ENCODE results near the gene RBBP8NL.
"Not testable (repeated sequence)": the region's sequence is repeated elsewhere in the genome, so short reads cannot be mapped to it uniquely, and the experiment has no call there.

The RBBP8NL gene

DNA sequence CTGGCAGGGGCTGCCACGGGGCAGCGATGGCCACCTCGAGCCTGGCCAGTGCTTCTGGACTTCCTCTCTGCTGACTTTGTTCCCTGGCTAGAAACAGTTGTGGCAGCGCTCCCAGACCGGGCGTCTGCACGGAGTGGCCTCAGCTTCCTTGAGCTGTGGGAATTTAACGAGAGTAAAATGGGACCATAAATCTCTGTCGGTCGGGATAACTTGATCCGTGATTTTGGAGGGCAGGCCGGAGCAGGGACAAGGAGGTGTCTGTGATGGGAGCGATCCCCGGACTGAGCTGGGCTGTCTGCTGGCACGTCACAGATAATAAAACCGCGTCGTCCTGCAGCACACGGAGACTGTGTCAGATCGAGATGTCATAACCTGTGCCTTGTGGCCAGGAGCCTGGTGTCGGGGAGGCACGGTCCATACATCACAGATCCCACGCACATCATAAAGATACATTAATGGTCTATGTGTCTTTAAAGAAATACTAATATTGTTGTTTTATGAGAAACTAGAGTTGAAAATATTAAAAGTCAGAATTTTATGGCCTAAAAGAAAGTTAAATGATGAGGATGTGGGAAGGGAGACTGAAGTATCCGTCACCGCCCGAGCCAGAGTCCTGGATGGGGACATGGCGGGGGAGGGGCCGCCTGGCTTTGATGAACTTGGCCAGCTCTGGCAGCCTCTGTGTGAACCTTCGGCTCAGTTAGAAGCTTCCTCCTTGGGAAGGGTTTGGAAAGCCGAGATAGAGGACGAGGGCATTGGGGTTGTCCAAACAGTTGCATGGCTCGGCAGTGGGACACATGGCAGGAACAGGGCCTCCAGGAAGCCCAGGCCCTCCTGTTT lies 6.5 kb upstream of the RBBP8NL start:
- peaks cover 6% of the 10 kb centered on the region for H3K4me1 ChIP-seq (ENCODE audit: control insufficient read depth, insufficient read depth, low read length)
- DNase-seq (ENCODE audit: low read depth): no peak
- H3K36me3 ChIP-seq (ENCODE audit: control insufficient read depth, insufficient read depth, low read length, severe bottlenecking): no peaks in the 10 kb centered on the region
- no peak overlapping the region for H3K4me3 ChIP-seq (ENCODE audit: low read length)
- H3K9me3 ChIP-seq (ENCODE audit: control insufficient read depth, low read length): no peaks in the 10 kb centered on the region
- H3K27me3 ChIP-seq (replicated peaks; ENCODE audit: control insufficient read depth, insufficient read depth, low read length): peaks cover 77% of the 10 kb centered on the region
- H3K9ac ChIP-seq (ENCODE audit: low read length): no peak overlapping the region

DNA sequence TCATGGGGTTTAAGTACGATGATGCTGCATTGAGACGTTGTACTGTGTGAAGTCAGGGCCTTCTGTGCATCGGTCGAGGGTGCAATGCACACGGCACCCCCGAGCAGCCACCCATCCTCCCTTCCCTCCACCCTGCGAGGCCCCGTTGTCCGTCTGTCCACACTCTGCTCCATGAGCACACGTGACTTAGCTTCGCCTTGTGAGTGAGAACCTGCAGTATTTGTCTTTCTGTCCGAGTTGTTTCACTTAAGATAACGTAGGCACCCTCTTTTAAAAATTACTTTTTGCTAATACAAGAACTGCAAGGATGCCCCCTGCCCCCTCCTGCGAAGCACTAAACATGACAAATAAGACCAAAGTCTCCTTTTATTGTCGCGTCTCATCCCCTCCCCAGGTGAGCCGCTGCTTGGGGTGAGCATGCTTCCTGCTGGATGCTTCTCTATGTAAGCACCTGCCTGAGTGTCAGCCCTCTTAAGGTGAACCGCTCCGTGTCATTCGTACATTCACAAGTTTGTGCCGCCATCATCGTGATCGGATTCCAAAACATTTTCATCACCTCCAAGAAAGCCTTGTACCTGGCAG lies 3.6 kb upstream of the RBBP8NL start:
- peaks cover 63% of the 10 kb centered on the region for H3K27me3 ChIP-seq (replicated peaks; ENCODE audit: control insufficient read depth, insufficient read depth, low read length)
- no peak for DNase-seq (ENCODE audit: low read depth)

DNA sequence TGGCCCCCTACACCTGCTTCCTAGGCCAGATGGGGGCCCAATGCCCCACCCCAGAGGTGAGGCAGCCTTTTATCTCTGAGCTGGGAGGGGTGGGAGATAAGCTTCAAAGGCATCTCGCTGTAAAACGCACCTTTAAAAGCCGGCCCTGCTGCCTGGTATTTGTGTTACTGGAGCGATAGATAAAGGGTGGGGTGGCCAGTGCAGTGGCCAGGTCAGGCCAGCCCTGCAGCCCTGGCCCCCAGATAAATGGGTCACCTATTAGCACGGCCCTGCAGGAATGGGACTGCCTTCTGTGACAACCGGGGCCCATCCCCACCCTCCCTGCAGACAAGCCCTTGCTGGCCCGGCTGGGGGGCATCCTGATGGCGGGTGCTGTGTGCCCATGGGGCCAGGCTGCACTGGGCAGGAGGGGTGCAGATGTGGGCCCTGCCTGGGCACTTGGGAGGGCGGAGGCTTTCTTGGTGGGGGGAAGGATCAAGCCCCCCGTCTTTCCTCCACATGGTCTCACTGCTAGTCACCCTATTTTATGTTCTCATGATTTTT lies 3.0 kb upstream of the RBBP8NL start:
- Histone ChIP-seq H3K4me3 (ENCODE audit: low read length) (no peak overlapping the region), H3K36me3 (ENCODE audit: control insufficient read depth, insufficient read depth, low read length, severe bottlenecking) (no peaks in the 10 kb centered on the region), H3K9me3 (ENCODE audit: control insufficient read depth, low read length) (no peaks in the 10 kb centered on the region), H3K4me1 (ENCODE audit: control insufficient read depth, insufficient read depth, low read length) (peaks cover 6% of the 10 kb centered on the region), H3K27me3 (replicated peaks; ENCODE audit: control insufficient read depth, insufficient read depth, low read length) (peaks cover 63% of the 10 kb centered on the region), H3K9ac (ENCODE audit: low read length) (no peak overlapping the region)
- DNase-seq (ENCODE audit: low read depth): no peak

More for the DNA sequence above, 3.6 kb upstream of the RBBP8NL start:
- H3K9me3 ChIP-seq (ENCODE audit: control insufficient read depth, low read length): no peaks in the 10 kb centered on the region
- no peak overlapping the region for H3K9ac ChIP-seq (ENCODE audit: low read length)
- no peak overlapping the region for H3K4me3 ChIP-seq (ENCODE audit: low read length)
- H3K36me3 ChIP-seq (ENCODE audit: control insufficient read depth, insufficient read depth, low read length, severe bottlenecking): no peaks in the 10 kb centered on the region
- peaks cover 6% of the 10 kb centered on the region for H3K4me1 ChIP-seq (ENCODE audit: control insufficient read depth, insufficient read depth, low read length)

DNA sequence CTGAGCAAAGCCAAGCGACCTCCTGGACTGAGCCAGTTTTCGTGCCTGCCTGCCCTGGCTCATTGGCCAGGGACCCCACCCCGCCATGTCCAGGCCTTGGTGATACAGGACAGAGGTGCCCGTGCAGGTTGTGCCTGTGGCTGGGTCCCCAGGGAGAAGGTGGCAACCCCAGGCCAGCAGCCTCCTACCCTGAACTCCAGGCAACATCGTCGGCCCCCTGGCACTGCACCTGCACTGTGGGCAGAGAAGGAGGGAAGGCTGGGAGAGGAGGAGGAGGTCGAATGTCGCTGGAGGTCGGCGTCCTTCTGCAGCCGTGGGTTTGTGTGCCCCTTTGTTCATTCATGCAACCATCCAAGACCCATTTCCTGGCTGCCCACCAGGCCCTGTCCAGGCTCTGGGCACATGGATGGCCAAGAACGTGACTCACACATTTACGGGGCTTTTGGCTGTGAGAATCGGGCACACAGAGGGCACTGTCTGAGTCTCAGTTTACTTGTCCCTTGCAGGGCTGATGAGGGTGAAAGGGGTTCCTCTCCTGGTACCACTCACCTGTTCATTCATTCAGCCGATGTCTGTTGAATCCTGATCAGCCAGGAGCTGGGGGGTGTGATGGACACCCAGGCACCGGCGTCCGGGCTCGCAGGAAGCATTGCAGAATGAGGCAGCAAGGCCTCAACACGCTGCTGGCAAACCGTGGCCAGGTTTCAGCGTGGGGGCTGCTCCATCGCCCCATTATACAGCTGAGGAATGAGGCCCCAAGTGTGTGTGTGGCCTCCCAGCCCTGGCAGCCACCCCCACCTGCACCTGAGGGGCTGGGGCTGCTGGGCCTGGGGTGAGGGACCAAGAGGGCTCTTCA lies 2.3 kb upstream of the RBBP8NL start:
- Histone ChIP-seq H3K4me3 (ENCODE audit: low read length) (no peak overlapping the region), H3K9me3 (ENCODE audit: control insufficient read depth, low read length) (no peaks in the 10 kb centered on the region), H3K36me3 (ENCODE audit: control insufficient read depth, insufficient read depth, low read length, severe bottlenecking) (no peaks in the 10 kb centered on the region), H3K4me1 (ENCODE audit: control insufficient read depth, insufficient read depth, low read length) (peaks cover 6% of the 10 kb centered on the region), H3K9ac (ENCODE audit: low read length) (no peak overlapping the region), H3K27me3 (replicated peaks; ENCODE audit: control insufficient read depth, insufficient read depth, low read length) (peaks cover 61% of the 10 kb centered on the region)
- no peak for DNase-seq (ENCODE audit: low read depth)

DNA sequence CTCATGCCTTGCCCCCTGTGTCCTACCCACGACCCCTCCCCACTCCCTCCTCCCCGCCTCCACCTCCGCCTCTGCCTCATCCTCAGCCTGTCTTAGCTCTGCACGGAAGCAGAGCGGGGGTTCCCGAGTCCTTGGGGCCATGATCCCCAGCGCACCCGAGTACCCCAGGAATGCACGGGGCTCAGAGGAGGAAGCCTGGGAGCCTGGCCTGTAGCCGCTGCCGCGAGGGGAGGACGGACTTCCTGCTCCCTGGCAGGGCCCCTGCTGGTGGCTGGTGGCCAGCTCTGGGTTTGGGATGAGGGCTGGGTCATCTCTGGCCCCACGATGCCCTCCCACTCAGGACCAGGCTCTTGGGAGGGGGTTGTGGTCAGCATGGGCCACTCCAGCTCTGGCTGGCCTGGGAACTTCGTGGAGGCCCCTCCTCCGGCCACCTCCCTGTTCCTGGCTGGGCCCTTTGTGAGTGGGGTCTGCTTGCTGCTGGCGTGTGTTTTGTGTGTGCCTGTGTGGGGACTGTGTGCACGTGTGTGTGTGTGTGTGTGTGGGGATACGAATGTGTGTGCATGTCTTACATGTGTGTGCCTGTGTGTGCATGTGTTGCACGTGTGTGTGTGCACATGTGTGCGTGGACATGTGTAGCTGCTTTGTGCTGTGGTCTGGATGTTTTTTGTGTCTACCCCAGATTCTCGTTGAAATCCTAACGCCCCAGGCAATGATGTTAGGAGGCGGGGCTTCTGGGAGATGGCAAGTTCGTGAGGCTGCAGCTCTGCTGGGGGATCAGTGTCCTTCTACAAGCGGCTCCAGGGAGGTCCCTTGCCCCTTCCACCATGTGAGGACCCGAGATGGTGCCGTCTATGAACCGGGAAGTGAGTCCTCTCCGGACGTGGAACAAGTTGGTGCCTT lies 1.3 kb upstream of the RBBP8NL start:
- Histone ChIP-seq H3K9ac (ENCODE audit: low read length) (no peak overlapping the region), H3K27me3 (replicated peaks; ENCODE audit: control insufficient read depth, insufficient read depth, low read length) (peaks cover 59% of the 10 kb centered on the region), H3K4me3 (ENCODE audit: low read length) (no peak overlapping the region), H3K4me1 (ENCODE audit: control insufficient read depth, insufficient read depth, low read length) (peaks cover 1% of the 10 kb centered on the region), H3K9me3 (ENCODE audit: control insufficient read depth, low read length) (no peaks in the 10 kb centered on the region), H3K36me3 (ENCODE audit: control insufficient read depth, insufficient read depth, low read length, severe bottlenecking) (no peaks in the 10 kb centered on the region)
- DNase-seq (ENCODE audit: low read depth): peak; percentile 8

DNA sequence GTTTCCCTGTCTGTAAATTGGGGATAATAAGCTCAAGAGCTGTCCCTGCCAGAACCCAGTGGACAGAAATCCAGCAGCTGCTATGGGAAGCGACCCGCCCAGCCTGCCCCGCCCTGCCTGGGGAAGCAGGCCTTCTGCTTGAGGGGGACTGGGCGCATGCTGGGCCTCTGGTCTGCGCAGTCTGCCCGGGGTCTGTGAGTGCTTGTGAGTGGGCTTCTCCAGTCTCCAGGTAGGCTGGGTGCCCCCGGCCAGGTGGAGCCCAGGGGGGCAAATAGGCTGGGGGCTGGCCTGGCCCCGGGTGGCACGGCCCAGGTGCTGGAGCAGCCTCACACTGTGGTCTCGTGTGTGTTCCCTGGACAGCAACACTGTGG lies 648 bp upstream of the RBBP8NL start:
- Histone ChIP-seq H3K4me3 (ENCODE audit: low read length) (no peak overlapping the region), H3K36me3 (ENCODE audit: control insufficient read depth, insufficient read depth, low read length, severe bottlenecking) (no peaks in the 10 kb centered on the region), H3K9me3 (ENCODE audit: control insufficient read depth, low read length) (no peaks in the 10 kb centered on the region), H3K27me3 (replicated peaks; ENCODE audit: control insufficient read depth, insufficient read depth, low read length) (peaks cover 59% of the 10 kb centered on the region), H3K9ac (ENCODE audit: low read length) (no peak overlapping the region), H3K4me1 (ENCODE audit: control insufficient read depth, insufficient read depth, low read length) (no peaks in the 10 kb centered on the region)
- DNase-seq (ENCODE audit: low read depth): no peak

DNA sequence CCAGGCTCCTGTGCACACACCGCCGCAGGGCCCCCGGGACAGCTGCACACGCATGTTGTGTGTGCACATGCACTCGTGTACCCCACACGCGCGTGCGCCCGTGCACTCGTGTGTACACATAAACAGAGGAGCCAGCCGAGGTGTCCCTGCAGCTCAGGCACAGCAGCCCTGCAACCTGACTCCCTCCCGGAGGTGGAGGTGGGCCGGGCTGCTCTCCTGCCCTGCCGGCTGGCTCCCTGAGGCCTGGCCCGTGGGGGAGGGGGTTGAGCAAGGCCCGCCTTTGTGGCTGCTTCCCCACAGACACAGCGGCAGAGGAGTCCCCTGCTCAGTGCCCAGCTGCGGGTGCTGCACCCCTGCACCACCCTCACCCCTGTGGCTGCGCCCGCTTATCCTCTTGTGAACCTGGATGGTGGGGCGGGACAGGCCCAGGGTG lies 624 bp downstream of the RBBP8NL start:
- no peaks in the 10 kb centered on the region for H3K9me3 ChIP-seq (ENCODE audit: control insufficient read depth, low read length)
- no peaks in the 10 kb centered on the region for H3K4me1 ChIP-seq (ENCODE audit: control insufficient read depth, insufficient read depth, low read length)
- no peak for DNase-seq (ENCODE audit: low read depth)
- no peak overlapping the region for H3K9ac ChIP-seq (ENCODE audit: low read length)
- no peak overlapping the region for H3K4me3 ChIP-seq (ENCODE audit: low read length)
- no peaks in the 10 kb centered on the region for H3K36me3 ChIP-seq (ENCODE audit: control insufficient read depth, insufficient read depth, low read length, severe bottlenecking)
- H3K27me3 ChIP-seq (replicated peaks; ENCODE audit: control insufficient read depth, insufficient read depth, low read length): peaks cover 49% of the 10 kb centered on the region

DNA sequence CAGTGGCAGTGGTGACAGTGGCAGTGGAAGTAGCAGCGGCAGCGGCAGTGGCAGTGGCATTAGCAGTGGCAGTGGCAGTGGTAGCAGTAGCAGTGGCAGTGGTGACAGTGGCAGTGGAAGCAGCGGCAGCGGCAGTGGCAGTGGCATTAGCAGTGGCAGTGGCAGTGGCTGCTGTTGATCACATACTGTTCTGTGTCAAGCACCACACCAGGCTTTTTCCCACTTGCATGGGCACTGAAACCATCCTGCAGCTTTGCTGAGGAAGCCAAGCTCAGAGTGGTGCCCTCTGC lies 1.3 kb downstream of the RBBP8NL start:
- not testable (repeated sequence) for DNase-seq (ENCODE audit: low read depth); H3K4me3 ChIP-seq (ENCODE audit: low read length); H3K9ac ChIP-seq (ENCODE audit: low read length); H3K9me3 ChIP-seq (ENCODE audit: control insufficient read depth, low read length); H3K36me3 ChIP-seq (ENCODE audit: control insufficient read depth, insufficient read depth, low read length, severe bottlenecking); H3K4me1 ChIP-seq (ENCODE audit: control insufficient read depth, insufficient read depth, low read length)
- peaks cover 42% of the 10 kb centered on the region for H3K27me3 ChIP-seq (replicated peaks; ENCODE audit: control insufficient read depth, insufficient read depth, low read length)

DNA sequence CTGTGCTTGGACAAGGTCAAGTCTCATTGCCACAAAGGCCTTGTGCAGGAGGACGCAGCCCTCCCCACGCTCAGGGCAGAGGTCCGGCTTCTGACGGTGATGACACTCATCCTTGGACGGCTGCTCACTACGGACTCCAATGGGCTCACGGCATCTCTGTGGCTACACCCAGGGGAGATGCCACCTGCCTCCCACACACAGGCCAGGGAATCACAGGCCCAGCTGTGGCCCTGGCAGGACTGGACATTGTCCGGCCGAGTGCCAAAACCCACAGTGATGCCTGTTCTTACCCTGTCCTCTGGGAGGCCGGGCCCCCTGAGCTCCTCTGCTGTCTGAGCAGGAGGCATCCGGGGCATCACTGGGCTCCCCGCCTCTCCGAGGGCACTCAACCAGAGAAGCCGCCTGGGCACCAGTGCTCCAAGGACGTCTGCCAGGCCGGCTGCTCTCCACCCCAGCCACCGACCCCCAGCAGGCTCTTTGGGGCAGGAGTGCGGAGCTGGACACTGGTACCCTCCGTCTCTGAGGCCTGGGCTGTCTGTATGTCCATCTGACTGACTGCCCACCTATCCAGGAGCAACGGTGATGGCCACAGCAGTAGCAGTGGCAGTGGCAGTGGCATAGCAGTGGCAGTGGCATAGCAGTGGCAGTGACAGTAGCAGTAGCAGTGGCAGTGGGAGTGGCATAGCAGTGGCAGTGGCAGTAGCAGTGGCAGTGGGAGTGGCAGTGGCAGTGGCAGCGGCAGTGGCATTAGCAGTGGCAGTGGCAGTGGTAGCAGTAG lies 1.9 kb downstream of the RBBP8NL start:
- H3K36me3 ChIP-seq (ENCODE audit: control insufficient read depth, insufficient read depth, low read length, severe bottlenecking): no peaks in the 10 kb centered on the region
- no peak overlapping the region for H3K4me3 ChIP-seq (ENCODE audit: low read length)
- no peak overlapping the region for H3K9ac ChIP-seq (ENCODE audit: low read length)
- peaks cover 37% of the 10 kb centered on the region for H3K27me3 ChIP-seq (replicated peaks; ENCODE audit: control insufficient read depth, insufficient read depth, low read length)
- no peaks in the 10 kb centered on the region for H3K9me3 ChIP-seq (ENCODE audit: control insufficient read depth, low read length)
- no peaks in the 10 kb centered on the region for H3K4me1 ChIP-seq (ENCODE audit: control insufficient read depth, insufficient read depth, low read length)
- DNase-seq (ENCODE audit: low read depth): no peak
